ENCODE results near the gene CDK5RAP3. TPM values are rescaled to one million over a fixed set of nuclear protein-coding genes. Genes with fewer than 3 reads are reported as not detected.

CDK5RAP3 gene
- total and polyA plus RNA-seq, 2 donors (not counting 3 experiments of a cell fraction or from before 2014, with no cell fraction given): 109 to 139 TPM

GRCh38 chr17:47982091-47982617 lies 11.2 kb downstream of the CDK5RAP3 start:
- ChIA-PET POLR2A (no interaction called here), CTCF (interaction anchor here (1.3 to 15.7 kb wide), 4 partner anchors 11 to 36 kb away, joined by 3 to 469 read pairs (median 8); partner anchors contain the start of gene CDK5RAP3)
- no peaks in the 10 kb centered on the region for H3K27me3 ChIP-seq (ENCODE audit: control insufficient read depth in 2 of 2, insufficient read depth in 2 of 2, low read length in 2 of 2)
- no TSS peak for BruUV-seq (replicated peaks)
- no peak overlapping the region for H3K27ac ChIP-seq (ENCODE audit: insufficient read depth, low read depth, low read length)
- H3K9me3 ChIP-seq (replicated peaks; ENCODE audit: control insufficient read depth, insufficient read depth, low read length): no peaks in the 10 kb centered on the region
- dilution Hi-C loops (cut with MboI; ENCODE audit: extremely low pct_ligation_motif_present, low sequenced_read_pairs) (no loop called here), intact Hi-C loops (cut with micrococcal nuclease) (no loop called here)
- H3K4me1 ChIP-seq (ENCODE audit: control insufficient read depth, extremely low read depth, insufficient read depth, low read length): peaks cover under 1% of the 10 kb centered on the region
- no peak overlapping the region for H2AFZ ChIP-seq (ENCODE audit: low read depth, low read length)
- no peak for FAIRE-seq
- TF ChIP-seq FOS (IDR thresholded peaks at IDR 0.05; ENCODE audit: borderline replicate concordance, insufficient read depth, low read length): no peak
- TF ChIP-seq MYC (IDR thresholded peaks at IDR 0.05; ENCODE audit: low read depth, low read length): no peak
- TF ChIP-seq POLR2A (IDR thresholded peaks at IDR 0.05; ENCODE audit: low read depth, low read length): no peak
- no peak for TF ChIP-seq EZH2 (IDR thresholded peaks at IDR 0.05; ENCODE audit: borderline replicate concordance, low read depth, low read length, severe bottlenecking)
- TF ChIP-seq POLR2AphosphoS5 (IDR thresholded peaks at IDR 0.05; ENCODE audit: insufficient read depth, low read depth, low read length): no peak
- no peak for TF ChIP-seq GATA2 (IDR thresholded peaks at IDR 0.05; ENCODE audit: insufficient read depth, insufficient read length, low read depth, low read length)
- TF ChIP-seq, protein P1, sequence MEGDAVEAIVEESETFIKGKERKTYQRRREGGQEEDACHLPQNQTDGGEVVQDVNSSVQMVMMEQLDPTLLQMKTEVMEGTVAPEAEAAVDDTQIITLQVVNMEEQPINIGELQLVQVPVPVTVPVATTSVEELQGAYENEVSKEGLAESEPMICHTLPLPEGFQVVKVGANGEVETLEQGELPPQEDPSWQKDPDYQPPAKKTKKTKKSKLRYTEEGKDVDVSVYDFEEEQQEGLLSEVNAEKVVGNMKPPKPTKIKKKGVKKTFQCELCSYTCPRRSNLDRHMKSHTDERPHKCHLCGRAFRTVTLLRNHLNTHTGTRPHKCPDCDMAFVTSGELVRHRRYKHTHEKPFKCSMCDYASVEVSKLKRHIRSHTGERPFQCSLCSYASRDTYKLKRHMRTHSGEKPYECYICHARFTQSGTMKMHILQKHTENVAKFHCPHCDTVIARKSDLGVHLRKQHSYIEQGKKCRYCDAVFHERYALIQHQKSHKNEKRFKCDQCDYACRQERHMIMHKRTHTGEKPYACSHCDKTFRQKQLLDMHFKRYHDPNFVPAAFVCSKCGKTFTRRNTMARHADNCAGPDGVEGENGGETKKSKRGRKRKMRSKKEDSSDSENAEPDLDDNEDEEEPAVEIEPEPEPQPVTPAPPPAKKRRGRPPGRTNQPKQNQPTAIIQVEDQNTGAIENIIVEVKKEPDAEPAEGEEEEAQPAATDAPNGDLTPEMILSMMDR (IDR thresholded peaks at IDR 0.05; ENCODE audit: extremely low read depth in 1 of 2, insufficient read depth in 1 of 2, low read depth in 1 of 2, low read length in 2 of 2): no peak
- no peaks in the 10 kb centered on the region for H4K20me1 ChIP-seq (replicated peaks; ENCODE audit: control insufficient read depth, extremely low read depth, insufficient read depth, low read length)
- DNase-seq (ENCODE audit: low read depth, low spot score): no peak
- no peak overlapping the region for H3K4me3 ChIP-seq (replicated peaks in 1 of 3; ENCODE audit: insufficient read depth in 1 of 3, low read depth in 1 of 3, low read length in 3 of 3)
- no peak overlapping the region for H3K9ac ChIP-seq (replicated peaks; ENCODE audit: extremely low read depth, insufficient read depth, low read length)
- no peaks in the 10 kb centered on the region for H3K9me1 ChIP-seq (replicated peaks; ENCODE audit: control insufficient read depth, extremely low read depth, insufficient read depth, low read length)
- H3K4me2 ChIP-seq (ENCODE audit: insufficient read depth, low read length): no peak overlapping the region
- H3K79me2 ChIP-seq (ENCODE audit: control insufficient read depth, insufficient read depth, low read length): no peaks in the 10 kb centered on the region
- peaks cover 0 to 28% of the 10 kb centered on the region in 2 experiments for H3K36me3 ChIP-seq (ENCODE audit: control insufficient read depth in 2 of 2, extremely low read depth in 1 of 2, insufficient read depth in 2 of 2, low read length in 2 of 2)
